HepG2 (cell line): ENCODE results near the gene RSKR. TPM values are rescaled to one million over a fixed set of nuclear protein-coding genes. Genes with fewer than 3 reads are reported as not detected.

Source experiments
- ATF1 ChIP-seq: IDR thresholded peaks from 2 replicates; pipeline ENCODE4 v1.6.1; 2016; ENCODE audit warnings: mild to moderate bottlenecking, control low read depth
- DMTF1 ChIP-seq: sonication (generic); formaldehyde crosslinking; IDR thresholded peaks from 2 replicates; pipeline ENCODE4 v1.4.0; 2020; ENCODE audit warnings: mild to moderate bottlenecking, missing genetic modification reagents
- HINFP ChIP-seq: sonication (generic); formaldehyde crosslinking; IDR thresholded peaks from 2 replicates; pipeline ENCODE4 v1.4.0; 2020; ENCODE audit warnings: low read depth, mild to moderate bottlenecking, missing genetic modification reagents
- KIAA2018 ChIP-seq: sonication (generic); formaldehyde crosslinking; IDR thresholded peaks from 2 replicates; pipeline ENCODE4 v1.5.0; 2020; ENCODE audit warnings: mild to moderate bottlenecking, missing genetic modification reagents, borderline replicate concordance
- MED1 ChIP-seq: sonication (generic); formaldehyde crosslinking; IDR thresholded peaks from 2 replicates; pipeline ENCODE4 v1.4.0; 2020; ENCODE audit warnings: missing genetic modification reagents
- RERE ChIP-seq: IDR thresholded peaks from 2 replicates; pipeline ENCODE4 v1.6.1; 2016; ENCODE audit warnings: low read depth, missing genetic modification reagents, missing compliant biosample characterization
- SSRP1 ChIP-seq: IDR thresholded peaks from 2 replicates; pipeline ENCODE4 v1.6.1; 2016; ENCODE audit warnings: control low read depth
- ZFY ChIP-seq: sonication (generic); formaldehyde crosslinking; IDR thresholded peaks from 2 replicates; pipeline ENCODE4 v1.4.0; 2020; ENCODE audit warnings: missing genetic modification reagents
- ZNF253 ChIP-seq: sonication (generic); formaldehyde crosslinking; IDR thresholded peaks from 2 replicates; pipeline ENCODE4 v1.8.0; 2022; ENCODE audit warnings: mild to moderate bottlenecking, missing genetic modification reagents, borderline replicate concordance
- polyA plus RNA-seq, 8 experiments: library from polyadenylated mRNA; depleted of rRNA in 3 of 8; stranded (reverse) in 7 of 8; unstranded in 1 of 8; fragments of >200 nt; fragmentation: Illumina TruSeq in 4 of 8; extraction: Trizol in 4 of 8; gene quantifications; 2 replicates each; pipeline versions ENCODE4 v1.2.1 to v1.2.3, GENCODE V29; 2011 to 2016; ENCODE audit warnings: low read depth in 4 of 8, missing spikeins in 1 of 8, mixed read lengths in 1 of 8; ENCODE audit not compliant: insufficient read depth in 1 of 8
- total RNA-seq, 5 experiments: library from RNA; depleted of rRNA; stranded (reverse); fragments of >200 nt; fragmentation: Illumina TruSeq; extraction: Trizol; gene quantifications; 2 replicates each; pipeline ENCODE4 v1.2.3, GENCODE V29; 2016; ENCODE audit warnings: low read depth in 1 of 5

Gene RSKR
- total and polyA plus RNA-seq, 2 of the 13 experiments (the other 11 are each of a cell fraction or from before 2014, with no cell fraction given): 5.0 to 10.4 TPM

- TF ChIP-seq KIAA2018 (CRISPR knock-in tag) (no peak), RERE (no peak), ATF1 (no peak; the same call in 1 of the 2 replicates), HINFP (CRISPR knock-in tag) (no peak), ZNF253 (CRISPR knock-in tag) (no peak), DMTF1 (no peak), MED1 (peak; percentile 28), SSRP1 (CRISPR knock-in tag) (no peak), ZFY (peak; percentile 80)
Measured at GRCh38 chr17:28571361-28572122, 42.4 kb downstream of the RSKR start, which contains the start of gene PIGS (continued).
